Inferior parietal cortex (tissue), 1 donor: Measurements from ENCODE around the gene FAM50A.
A peak's percentile ranks its signal among the peaks of the same experiment; 100 is the strongest.
"Not testable (repeated sequence)": the region's sequence is repeated elsewhere in the genome, so short reads cannot be mapped to it uniquely, and the experiment has no call there.

Source experiments
- DNase-seq: peaks from one replicate; pipeline ENCODE4 v3.0.0-alpha.2; 2016; ENCODE audit errors: extremely low spot score

FAM50A gene, protein sequence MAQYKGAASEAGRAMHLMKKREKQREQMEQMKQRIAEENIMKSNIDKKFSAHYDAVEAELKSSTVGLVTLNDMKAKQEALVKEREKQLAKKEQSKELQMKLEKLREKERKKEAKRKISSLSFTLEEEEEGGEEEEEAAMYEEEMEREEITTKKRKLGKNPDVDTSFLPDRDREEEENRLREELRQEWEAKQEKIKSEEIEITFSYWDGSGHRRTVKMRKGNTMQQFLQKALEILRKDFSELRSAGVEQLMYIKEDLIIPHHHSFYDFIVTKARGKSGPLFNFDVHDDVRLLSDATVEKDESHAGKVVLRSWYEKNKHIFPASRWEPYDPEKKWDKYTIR

DNA sequence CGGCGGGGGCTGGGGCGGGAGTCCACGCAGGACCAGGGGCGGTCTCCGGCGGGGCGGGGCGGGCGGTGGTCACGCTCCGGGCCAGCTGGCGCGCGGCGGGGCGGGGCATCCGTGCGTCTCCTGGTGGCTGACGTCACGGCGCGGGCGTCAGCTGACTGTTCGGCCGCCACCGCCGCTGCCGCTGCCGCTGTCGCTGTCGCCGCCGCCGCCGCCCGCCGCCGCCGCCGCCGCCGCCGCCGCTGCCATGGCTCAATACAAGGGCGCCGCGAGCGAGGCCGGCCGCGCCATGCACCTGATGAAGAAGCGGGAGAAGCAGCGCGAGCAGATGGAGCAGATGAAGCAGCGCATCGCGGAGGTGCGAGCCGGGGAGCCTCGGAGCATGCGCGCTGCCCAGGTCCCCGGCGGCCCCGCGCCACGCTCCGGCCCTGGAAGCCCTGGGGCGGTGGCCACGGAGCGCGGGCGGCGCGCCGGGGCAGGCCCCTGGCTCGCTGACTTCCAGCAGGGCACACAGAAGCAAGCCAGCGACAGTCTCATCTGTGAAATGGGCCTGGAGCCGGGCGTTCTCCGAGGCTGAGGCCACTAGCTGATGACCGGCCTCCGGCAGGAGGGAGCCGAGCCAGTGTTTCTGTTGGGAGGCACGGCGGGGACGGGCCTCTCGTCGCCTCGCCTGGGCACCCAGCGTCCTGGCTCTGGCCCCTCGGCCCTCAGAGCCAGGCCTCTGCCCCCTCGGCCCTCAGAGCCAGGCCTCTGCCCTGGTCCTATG is at the start of gene FAM50A:
TSS of gene FAM50A (plus strand) at position 150 of the 763 bp plus-strand sequence. CDS start at position 245, 95 bp downstream.
- no peak for DNase-seq

GRCh38 chrX:154396363-154396762 is 47.6 kb upstream of the FAM50A start:
- not testable (repeated sequence) for DNase-seq

GRCh38 chrX:154396973-154397887 is 46.7 kb upstream of the FAM50A start:
- DNase-seq, result no peak

DNA sequence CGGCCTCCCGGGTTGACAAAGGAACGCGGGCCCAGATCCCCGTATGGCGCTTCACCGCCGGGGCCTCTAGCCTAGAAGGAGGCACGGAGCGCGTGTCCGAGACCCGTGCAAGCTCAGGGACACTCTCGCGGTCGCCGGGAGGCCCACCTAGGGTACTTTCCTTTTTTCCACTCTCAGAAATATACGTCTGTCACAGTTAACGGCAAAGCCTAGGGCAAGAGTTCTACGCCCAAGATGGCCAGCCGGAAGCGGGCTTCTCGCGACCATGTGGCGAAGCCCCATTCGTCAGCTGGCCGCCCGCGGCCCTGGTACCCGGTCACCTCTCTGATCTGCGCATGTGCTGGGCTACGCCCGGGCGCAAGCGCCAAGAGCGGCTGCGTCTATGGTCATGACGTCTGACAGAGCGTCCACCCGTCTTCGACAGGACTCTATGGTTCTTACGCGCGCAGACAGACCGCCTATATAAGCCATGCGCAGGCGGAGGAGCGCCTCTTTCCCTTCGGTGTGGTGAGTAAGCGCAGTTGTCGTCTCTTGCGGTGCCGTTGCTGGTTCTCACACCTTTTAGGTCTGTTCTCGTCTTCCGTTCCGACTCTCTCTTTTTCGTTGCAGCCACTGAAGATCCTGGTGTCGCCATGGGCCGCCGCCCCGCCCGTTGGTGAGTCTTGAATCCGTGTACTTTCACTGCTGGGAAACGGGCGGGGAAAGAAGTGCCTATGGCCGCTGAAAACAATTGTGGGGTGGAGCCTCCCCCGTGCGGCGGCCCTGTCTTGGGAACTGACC is 45.9 kb upstream of the FAM50A start, which contains the start of gene RPL10:
TSS of gene RPL10 (plus strand) at position 490 of the 780 bp plus-strand sequence. CDS start at position 633, 143 bp downstream.
- DNase-seq, result peak; percentile 95

DNA sequence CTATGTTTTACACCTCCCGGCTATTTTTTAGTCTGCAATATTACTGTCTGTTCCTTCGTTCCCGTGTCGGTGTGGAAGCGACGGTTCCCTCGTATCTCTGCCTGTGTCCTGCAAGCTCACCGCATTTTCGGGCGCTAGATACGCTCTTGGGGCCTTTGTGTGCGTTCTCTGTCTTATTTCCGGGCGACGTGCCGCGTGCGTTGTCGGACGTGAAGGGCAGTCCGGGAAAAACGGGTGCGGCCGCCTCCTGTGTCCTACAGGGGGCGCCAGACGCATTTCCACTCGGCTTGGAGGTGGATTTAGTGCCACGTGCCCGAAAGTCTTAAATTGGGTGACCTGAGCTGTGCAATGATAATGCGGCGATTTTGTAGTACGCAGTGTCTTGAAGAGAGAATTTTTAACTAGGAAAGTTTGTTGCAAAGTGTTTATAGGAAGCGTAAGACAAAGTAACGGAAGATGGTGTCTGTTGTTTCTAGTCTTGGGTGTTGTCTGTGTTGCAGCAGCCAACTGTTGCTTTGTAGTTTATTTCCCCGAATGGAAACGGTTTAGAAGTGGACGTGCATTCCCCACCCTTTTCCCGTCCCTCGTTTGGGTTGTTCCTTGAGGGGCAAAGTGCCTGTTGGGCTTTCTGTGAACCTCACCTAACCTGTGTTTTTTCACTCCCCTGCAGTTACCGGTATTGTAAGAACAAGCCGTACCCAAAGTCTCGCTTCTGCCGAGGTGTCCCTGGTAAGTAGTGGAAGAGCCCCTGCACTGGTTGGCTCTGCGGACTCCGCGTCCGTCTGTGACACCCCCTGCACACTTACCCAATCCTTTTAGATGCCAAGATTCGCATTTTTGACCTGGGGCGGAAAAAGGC is 45.0 kb upstream of the FAM50A start:
- peak; percentile 74 for DNase-seq

GRCh38 chrX:154399527-154400368 is 44.2 kb upstream of the FAM50A start:
- no peak for DNase-seq

DNA sequence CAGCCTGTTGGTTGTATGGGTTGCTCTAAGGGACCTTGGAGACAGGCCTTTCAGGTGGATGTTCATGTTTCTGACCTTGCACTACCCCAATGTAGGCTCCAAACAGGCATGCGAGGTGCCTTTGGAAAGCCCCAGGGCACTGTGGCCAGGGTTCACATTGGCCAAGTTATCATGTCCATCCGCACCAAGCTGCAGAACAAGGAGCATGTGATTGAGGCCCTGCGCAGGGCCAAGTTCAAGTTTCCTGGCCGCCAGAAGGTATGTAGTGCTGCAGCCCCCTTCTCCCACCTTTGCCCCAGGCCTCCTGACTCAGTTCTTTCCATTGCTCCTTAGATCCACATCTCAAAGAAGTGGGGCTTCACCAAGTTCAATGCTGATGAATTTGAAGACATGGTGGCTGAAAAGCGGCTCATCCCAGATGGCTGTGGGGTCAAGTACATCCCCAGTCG is 43.5 kb upstream of the FAM50A start:
- DNase-seq, result not testable (repeated sequence)

GRCh38 chrX:154401045-154401799 is 42.7 kb upstream of the FAM50A start:
- DNase-seq, result no peak

DNA sequence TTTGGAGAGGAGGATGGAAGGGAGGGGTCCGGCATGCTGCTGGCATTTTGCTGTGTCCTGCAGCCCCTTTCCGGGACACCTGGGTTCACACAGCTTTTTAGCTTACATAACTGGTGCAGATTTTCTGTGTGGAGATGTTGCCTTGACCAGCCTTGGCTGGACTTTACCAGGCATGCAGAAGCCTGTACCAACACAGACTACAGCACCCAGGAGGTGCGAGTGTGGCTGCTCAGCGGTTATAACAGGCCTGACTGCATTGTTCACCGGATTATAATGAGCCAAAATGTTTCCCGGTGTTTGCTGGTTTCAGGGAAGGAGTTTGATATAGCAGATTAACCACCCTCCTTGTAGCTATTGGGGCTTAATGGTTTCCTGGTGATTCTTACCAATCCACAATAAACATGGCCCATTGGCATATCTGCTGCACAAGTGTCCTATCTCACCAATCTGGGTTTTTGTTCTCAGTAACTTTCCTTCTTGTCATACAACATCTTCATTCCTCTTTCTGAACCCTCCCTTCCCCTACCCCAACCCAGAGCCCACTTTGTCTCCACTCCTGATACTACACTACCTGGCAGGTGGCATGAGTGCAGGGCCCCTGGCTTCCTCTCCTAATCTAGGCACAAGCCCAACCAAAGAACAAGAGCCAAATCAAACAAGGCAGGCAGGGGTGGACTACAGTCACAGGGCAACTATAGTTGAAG is 41.9 kb upstream of the FAM50A start:
- no peak for DNase-seq

GRCh38 chrX:154402622-154403127 is 41.3 kb upstream of the FAM50A start:
- no peak for DNase-seq

- DNase-seq, result no peak
Measured at GRCh38 chrX:154403192-154403591, 40.7 kb upstream of the FAM50A start.

DNA sequence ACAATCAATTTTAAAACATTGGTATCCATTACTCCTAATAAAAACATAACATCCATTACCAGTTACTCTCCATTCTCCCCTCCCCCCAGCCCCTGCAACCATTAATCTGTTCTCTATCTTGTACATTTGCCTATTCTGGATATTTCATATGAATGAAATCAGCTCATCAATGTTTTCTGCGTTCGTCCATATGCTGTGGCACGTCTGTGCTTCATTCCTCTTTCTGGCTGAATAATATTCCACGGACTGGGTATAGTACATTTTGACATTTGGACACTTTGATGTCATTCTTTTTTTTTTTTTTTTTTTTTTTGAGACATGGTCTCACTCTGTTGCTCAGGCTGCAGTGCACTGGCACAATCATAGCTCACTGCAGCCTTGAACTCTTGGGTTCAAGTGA is 40.1 kb upstream of the FAM50A start:
- DNase-seq, result no peak

DNA sequence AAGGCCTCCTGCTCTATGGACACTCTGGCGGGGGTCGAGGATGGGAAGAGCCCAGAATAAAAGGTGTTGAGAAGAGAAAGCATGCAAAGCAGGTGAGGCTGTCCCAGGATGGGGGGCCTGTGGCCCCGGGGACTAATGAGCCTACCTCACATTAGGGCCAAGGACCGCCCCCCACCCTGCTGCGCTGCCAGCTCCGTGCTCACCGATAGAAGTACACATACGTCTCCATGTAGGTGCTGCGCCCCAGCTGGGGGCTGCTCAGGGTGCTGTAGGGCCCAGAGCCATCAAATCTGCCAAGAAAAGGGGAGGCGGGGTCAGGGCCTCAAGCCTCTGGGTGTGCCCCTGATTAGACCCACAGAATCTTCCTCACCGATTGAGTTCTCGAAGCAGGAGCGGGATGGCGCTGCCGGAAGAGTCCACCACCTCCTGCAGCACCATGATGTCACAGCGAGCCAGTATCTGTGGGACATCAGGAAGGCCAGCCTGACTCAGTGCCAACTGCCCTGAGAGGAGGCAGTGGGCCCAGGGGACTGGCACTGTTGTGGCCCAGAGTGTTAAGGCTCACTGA is 39.2 kb upstream of the FAM50A start:
- no peak for DNase-seq

GRCh38 chrX:154408659-154409221 is 35.2 kb upstream of the FAM50A start:
- DNase-seq, result no peak

DNA sequence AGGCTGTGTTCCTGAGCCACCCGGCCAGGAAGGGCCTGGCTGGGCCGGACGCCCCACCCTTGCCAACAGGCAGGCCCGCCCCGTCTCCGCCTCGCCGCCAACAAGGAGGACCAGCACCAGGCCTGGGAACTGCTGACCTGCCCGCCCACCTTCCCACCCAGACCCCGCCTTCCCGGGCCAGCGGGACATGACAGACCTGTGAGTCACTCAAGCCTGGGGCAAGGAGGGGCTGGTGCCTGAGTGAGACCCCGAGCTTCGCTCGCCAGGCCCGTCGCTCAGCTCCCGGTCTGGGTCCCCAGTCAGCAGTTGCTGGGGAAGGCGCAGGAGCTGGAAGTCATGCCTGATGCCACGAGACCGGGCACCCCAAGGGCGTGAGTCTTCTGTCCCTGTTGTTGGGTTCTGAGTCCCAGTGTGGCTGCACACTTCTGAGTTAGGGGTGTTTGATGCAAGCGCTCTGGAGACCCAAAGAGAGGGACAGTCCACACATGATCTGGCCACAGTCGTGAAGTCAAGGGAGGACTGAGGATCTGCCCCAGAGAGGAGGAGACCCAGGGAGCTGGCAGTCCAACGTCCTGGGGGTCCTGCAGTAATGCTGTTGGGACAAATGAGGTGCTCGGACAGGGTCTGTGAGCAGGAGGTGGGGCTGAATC is 34.6 kb upstream of the FAM50A start, which contains the start of gene DNASE1L1:
TSS of gene DNASE1L1 (minus strand) at position 33 of the 650 bp plus-strand sequence. CDS start 3,686 bp downstream, outside the sequence.
- DNase-seq, result no peak

GRCh38 chrX:154411981-154412340 is 32.0 kb upstream of the FAM50A start:
- DNase-seq, result no peak
